ENCODE data around the gene KCNN4. TPM values are rescaled to one million over a fixed set of nuclear protein-coding genes. Genes with fewer than 3 reads are reported as not detected.

KCNN4 gene
- total RNA-seq, 1 experiment from 2014 or later = 92.7 TPM

- no peaks in the 10 kb centered on the region for H3K36me3 ChIP-seq (ENCODE audit: low read depth)
- peaks cover 16% of the 10 kb centered on the region for H3K4me1 ChIP-seq (replicated peaks; ENCODE audit: insufficient read depth)
- POLR2A ChIA-PET (ENCODE audit: unreplicated experiment) = no interaction called here
- H3K9me2 ChIP-seq (ENCODE audit: insufficient read depth) = no peaks in the 10 kb centered on the region
- H4K20me1 ChIP-seq (ENCODE audit: insufficient read depth) = no peaks in the 10 kb centered on the region
- BruUV-seq (replicated peaks) = no TSS peak
- H2AFZ ChIP-seq = no peak within 1 kb of the TSS
- no peak within 1 kb of the TSS for H3K4me3 ChIP-seq
- no peak for DNase-seq
- intact Hi-C loops (cut with micrococcal nuclease; ENCODE audit: unreplicated experiment) = no loop called here
- CTCF ChIA-PET = no interaction called here
- no peak for TF ChIP-seq CTCF (conservative IDR thresholded peaks at IDR 0.05)
- TF ChIP-seq EZH2 (IDR thresholded peaks at IDR 0.05; ENCODE audit: low read depth) = no peak
- no peaks in the 10 kb centered on the region for H3K79me2 ChIP-seq (ENCODE audit: low read depth)
- no peaks in the 10 kb centered on the region for H3K27me3 ChIP-seq (ENCODE audit: insufficient read depth, low read depth)
- H3K9me3 ChIP-seq (ENCODE audit: insufficient read depth, low read depth) = no peaks in the 10 kb centered on the region
- no peak within 1 kb of the TSS for H3K27ac ChIP-seq
- peaks cover 14% of the 10 kb centered on the region for H3F3A ChIP-seq (ENCODE audit: insufficient read depth, low read depth)
- no peak within 1 kb of the TSS for H3K4me2 ChIP-seq
Measured at GRCh38 chr19:43802216-43802951, 21.6 kb upstream of the KCNN4 start, which contains the start of gene LYPD5. Gene LYPD5, minus strand, starts transcription at chr19:43802447. Its CDS starts 67 bp downstream, at chr19:43802380.

GRCh38 chr19:43799502-43800142, 18.8 kb upstream of the KCNN4 start:
- no peaks in the 10 kb centered on the region for H3K79me2 ChIP-seq (ENCODE audit: low read depth)
- H3K4me3 ChIP-seq = no peak overlapping the region
- POLR2A ChIA-PET (ENCODE audit: unreplicated experiment) = interaction anchor here (0.5 to 1.3 kb wide), 4 partner anchors 20 to 194 kb away, joined by 4 to 8 read pairs (median 6); no protein-coding TSS in a partner anchor
- BruUV-seq (replicated peaks) = no TSS peak
- intact Hi-C loops (cut with micrococcal nuclease; ENCODE audit: unreplicated experiment) = loop anchor here (5.0 kb wide), 1 partner anchor 267 kb away; the partner anchor contains the start of gene ZNF575
- DNase-seq = peak in 1 of 2 experiments; percentile 49
- no peaks in the 10 kb centered on the region for H3K36me3 ChIP-seq (ENCODE audit: low read depth)
- H3K9me2 ChIP-seq (ENCODE audit: insufficient read depth) = no peaks in the 10 kb centered on the region
- no peak overlapping the region for H2AFZ ChIP-seq
- H3K27me3 ChIP-seq (ENCODE audit: insufficient read depth, low read depth) = no peaks in the 10 kb centered on the region
- peaks cover 16% of the 10 kb centered on the region for H3K4me1 ChIP-seq (replicated peaks; ENCODE audit: insufficient read depth)
- no peaks in the 10 kb centered on the region for H4K20me1 ChIP-seq (ENCODE audit: insufficient read depth)
- H3K9me3 ChIP-seq (ENCODE audit: insufficient read depth, low read depth) = no peaks in the 10 kb centered on the region
- H3K4me2 ChIP-seq = peak overlapping the region; percentile 98
- CTCF ChIA-PET = no interaction called here
- H3K27ac ChIP-seq = no peak overlapping the region
- peaks cover 14% of the 10 kb centered on the region for H3F3A ChIP-seq (ENCODE audit: insufficient read depth, low read depth)
- TF ChIP-seq CTCF (conservative IDR thresholded peaks at IDR 0.05) (no peak), EZH2 (IDR thresholded peaks at IDR 0.05; ENCODE audit: low read depth) (no peak)

GRCh38 chr19:43798546-43799409, 18.0 kb upstream of the KCNN4 start:
- CTCF ChIA-PET = no interaction called here
- H3K79me2 ChIP-seq (ENCODE audit: low read depth) = no peaks in the 10 kb centered on the region

More at GRCh38 chr19:43798546-43799409, 18.0 kb upstream of the KCNN4 start:
- peak overlapping the region; percentile 80 for H2AFZ ChIP-seq
- POLR2A ChIA-PET (ENCODE audit: unreplicated experiment) = interaction anchor here (0.5 to 1.3 kb wide), 3 partner anchors 19 to 193 kb away, joined by 4 to 8 read pairs (median 7); no protein-coding TSS in a partner anchor
- H4K20me1 ChIP-seq (ENCODE audit: insufficient read depth) = no peaks in the 10 kb centered on the region; the same call in 1 of the 2 replicates
- H3K4me3 ChIP-seq = peak overlapping the region; percentile 63
- TF ChIP-seq CTCF (conservative IDR thresholded peaks at IDR 0.05) (no peak), EZH2 (IDR thresholded peaks at IDR 0.05; ENCODE audit: low read depth) (no peak)
- H3K9me2 ChIP-seq (ENCODE audit: insufficient read depth) = no peaks in the 10 kb centered on the region
- H3K9me3 ChIP-seq (ENCODE audit: insufficient read depth, low read depth) = no peaks in the 10 kb centered on the region
- peaks cover 14% of the 10 kb centered on the region for H3F3A ChIP-seq (ENCODE audit: insufficient read depth, low read depth)
- H3K4me1 ChIP-seq (replicated peaks; ENCODE audit: insufficient read depth) = peaks cover 16% of the 10 kb centered on the region
- H3K4me2 ChIP-seq = peak overlapping the region; percentile 98
- intact Hi-C loops (cut with micrococcal nuclease; ENCODE audit: unreplicated experiment) = loop anchor here (5.0 kb wide), 1 partner anchor 266 kb away; the partner anchor contains the start of gene ZNF575
- H3K27me3 ChIP-seq (ENCODE audit: insufficient read depth, low read depth) = no peaks in the 10 kb centered on the region
- H3K36me3 ChIP-seq (ENCODE audit: low read depth) = no peaks in the 10 kb centered on the region
- no peak overlapping the region for H3K27ac ChIP-seq
- BruUV-seq (replicated peaks) = no TSS peak
- peak; percentile 77 to 89 for DNase-seq
